GM19438 (cell line): Measurements from ENCODE around the gene TNNT2.

Source experiments
- ATAC-seq: cut with Tn5 transposase; IDR thresholded peaks from one replicate; pipeline ENCODE4 v1.9.1; 2021; ENCODE audit warnings: low read depth; ENCODE audit not compliant: unreplicated experiment

The TNNT2 gene

GRCh38 chr1:201377611-201378092 is at the start of gene TNNT2:
TNNT2 (minus strand) TSS chr1:201377680; CDS start chr1:201373254, 4,426 bp downstream.
- no peak for ATAC-seq

GRCh38 chr1:201426479-201427310 is 49.2 kb upstream of the TNNT2 start:
- no peak for ATAC-seq

DNA sequence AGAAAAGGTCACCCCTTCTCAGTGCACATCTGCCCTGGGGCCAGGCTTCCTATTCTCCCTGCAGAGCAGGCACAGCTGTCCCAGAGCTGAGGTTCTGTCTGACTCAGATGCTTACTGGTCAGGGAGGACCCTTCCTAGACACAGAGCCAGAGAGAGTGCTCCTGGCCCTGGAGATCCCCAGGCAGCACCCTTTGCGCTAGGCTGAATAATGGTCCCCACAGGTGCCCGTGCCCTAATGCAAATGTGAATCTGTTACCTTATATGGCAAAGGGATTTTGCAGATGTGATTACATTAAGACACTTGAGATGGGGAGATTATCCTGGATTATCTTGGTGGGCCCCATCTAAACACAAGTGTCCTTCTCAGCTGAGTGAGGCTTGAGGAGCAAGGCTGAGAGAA is 46.7 kb upstream of the TNNT2 start:
- no peak for ATAC-seq

DNA sequence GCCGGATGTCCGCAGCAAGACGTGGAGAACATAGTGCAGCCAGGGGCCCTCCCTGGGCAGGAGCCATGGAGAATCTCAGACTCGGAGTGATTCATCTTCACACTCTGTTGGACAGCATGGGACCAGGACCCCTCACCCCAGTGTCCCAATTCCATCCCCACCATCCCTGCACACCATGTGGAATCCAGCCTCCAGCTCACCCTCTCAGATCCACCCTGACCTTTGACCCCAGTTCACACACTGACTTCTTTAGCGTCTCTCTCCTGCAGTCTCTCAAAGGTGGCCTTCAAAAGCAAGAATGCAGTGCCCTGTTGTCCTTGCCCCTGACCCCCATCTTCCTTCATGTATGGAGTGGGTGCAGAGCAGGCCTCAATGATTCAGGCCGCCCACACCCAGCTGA is 46.2 kb upstream of the TNNT2 start:
- ATAC-seq = no peak

DNA sequence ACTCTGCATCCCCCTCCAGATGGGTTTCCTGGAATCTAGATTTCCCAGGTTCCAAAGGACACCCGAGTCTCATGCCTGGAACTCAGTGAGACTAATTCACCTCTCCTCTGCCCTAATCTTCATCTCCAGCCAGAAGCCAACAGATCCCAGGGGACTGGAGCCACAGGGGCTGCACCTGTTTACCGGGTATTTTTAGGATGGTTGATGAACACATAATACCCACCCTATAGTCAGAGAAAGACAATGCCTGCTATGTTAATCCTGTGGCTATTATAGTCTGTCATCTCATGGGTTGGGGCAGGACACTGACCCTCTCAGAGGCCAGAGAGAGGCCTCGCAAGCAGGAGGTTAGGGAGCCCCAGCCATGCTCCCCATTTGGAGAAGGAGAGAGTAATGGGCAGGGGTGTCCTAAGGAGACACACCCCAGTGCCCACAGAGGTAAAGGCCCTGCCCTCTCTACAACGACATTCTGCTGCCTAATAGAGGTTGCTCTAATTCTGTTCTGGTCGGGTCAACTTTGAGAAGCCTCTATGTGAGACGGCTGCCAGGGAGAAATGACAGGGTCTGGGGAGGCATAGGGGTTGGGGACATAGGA is 45.1 kb upstream of the TNNT2 start:
- no peak for ATAC-seq

- no peak for ATAC-seq
These were observed 44.5 kb upstream of the TNNT2 start for GRCh38 chr1:201422026-201422425.

- ATAC-seq = no peak
These were observed 43.6 kb upstream of the TNNT2 start for GRCh38 chr1:201421041-201421440.

- no peak for ATAC-seq
These were observed 43.1 kb upstream of the TNNT2 start for GRCh38 chr1:201420608-201421002.

DNA sequence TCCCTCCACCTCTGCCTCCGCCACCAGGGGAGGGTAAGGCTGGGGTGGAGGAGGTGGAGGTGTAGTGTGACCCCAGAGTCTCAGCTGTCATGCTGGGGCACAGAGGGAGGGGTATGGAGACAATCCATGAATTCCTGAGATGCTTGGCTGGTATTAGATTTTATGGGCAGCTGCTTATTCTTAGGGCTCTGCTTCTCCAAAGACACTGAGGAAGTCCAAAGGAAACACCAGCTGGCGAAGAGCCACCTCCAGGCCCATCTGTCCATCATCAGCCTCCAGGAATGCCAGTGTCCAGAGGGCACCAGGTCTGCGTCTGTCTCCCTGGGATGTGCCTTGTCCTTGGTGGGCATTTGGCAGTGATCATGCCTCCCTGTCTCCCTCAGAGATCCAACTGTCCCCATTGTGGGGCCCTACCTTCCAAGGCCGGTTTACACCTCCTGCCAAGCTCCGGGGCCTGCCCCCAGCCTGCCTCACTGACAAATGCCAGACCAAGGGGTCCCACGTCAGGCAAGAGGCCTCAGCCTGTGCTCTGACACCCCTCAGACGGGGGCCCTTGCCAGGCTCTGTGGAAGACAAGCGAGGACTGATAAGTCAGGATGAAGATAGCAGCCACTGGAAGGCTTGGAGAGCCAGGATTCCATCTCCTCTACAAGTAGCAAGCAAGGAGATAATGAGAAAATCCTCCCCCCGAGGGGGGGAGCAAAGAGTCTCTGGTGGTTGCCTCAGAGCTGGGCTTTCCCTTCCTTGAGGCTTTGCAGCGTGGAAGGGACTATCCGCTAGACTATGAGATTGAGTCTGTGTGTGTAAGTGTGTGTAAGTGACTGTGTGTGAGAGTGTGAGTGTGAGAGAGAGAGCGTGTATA is 42.5 kb upstream of the TNNT2 start:
- ATAC-seq = no peak

GRCh38 chr1:201419256-201419655 is 41.8 kb upstream of the TNNT2 start:
- ATAC-seq = no peak

- no peak for ATAC-seq
These were observed 41.0 kb upstream of the TNNT2 start for GRCh38 chr1:201418461-201418860.

DNA sequence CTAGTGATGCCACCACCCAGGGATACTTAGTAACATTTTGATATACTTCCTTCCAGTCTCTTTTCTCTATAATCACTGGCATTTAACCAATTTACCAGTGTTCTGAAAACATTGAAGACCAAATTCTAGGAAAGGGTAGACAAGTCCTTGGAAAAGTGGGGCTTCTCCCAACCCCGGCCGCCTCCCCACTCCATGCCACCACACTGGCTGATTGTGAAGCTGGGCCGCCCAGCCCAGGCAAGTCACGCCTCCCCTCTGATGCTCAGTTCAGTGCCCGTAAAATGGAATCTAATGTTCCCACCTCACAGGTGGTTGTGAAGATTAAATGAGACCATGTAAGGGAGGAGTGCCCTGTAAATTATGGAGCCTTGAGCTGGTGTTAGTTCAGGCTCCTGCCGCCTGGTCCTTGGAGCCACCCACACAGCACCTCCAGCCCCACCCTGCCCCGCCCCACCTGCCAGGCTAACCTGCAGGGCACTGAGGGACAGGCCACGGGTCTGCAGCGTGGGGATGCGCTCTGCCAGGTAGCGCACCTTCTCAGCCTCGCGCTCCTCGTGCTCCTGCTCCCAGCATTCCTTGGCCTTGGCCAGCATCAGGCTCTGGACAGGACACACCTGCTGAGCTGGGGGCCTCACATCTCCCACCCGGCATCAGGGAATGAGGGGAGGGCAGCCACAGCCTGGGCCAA is 36.7 kb upstream of the TNNT2 start:
- no peak for ATAC-seq

- ATAC-seq = no peak
These were observed 33.8 kb upstream of the TNNT2 start for GRCh38 chr1:201411292-201411691.

DNA sequence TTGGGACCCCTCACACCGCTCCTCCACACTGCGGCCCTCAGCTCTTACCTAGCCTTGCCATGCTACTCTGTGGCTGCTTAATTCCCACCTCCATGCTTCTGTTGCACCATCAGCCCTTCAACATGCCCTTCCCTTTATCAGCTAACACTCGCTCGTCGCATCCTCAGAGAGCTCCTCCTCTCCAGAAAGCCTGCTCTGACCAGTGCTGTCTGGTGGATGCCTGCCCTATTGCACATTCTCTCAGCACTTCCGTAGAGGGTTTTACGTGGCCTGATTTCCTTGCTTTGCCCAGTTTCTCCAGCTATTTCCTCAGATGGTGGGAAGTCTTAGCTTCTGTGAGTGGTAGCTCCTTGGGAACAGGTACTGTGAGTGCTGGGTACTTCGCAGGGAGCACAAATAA is 32.0 kb upstream of the TNNT2 start:
- ATAC-seq = no peak

GRCh38 chr1:201408834-201409200 is 31.3 kb upstream of the TNNT2 start:
- no peak for ATAC-seq

- no peak for ATAC-seq
These were observed 30.8 kb upstream of the TNNT2 start for GRCh38 chr1:201408176-201408833.

DNA sequence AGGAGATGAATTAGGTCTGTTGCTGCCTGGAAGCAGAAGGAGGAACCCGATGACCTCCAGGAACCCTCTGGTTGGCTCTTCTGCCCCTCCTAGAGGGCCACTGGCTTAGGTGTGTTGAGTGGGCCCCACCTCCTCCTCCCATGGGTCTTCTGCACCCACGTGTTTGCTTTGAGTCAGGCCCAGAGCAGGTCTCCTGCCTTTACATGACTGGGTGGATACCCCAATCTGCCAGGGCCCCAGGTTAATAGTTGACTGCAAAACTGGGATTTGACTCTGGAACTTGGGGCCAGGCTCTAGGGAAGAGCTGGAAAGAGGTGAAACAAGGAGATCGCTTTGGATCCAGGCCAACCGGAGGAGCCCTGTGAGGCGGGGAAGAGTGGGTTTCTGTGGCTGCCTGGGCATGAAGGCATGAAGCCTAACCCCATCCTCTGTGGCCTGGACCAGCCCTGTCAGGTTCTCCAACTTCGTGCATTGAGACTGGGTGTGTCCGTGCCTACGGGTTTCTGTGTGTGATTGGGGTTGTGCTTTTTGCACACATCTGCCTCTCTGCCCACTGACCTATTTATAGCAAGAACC is 29.4 kb upstream of the TNNT2 start:
- ATAC-seq = no peak

DNA sequence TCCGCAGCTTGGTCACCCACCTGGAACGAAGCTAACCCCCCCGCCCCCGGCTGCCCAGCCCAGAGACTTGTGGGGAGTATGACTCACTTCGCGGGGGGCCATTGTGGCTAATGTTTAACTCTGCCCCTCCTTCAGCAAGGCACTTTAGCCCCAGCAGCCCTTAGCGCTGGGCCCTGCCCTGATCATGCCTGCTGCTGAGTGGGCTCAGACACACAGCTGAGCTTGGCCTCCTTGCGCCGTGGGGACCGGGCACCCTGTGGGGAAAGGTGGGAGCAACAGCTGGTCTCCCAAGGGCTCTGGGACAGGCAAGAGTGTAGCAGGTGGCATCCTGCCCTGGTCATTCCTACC is 28.0 kb upstream of the TNNT2 start:
- no peak for ATAC-seq

GRCh38 chr1:201404722-201405483 is 27.4 kb upstream of the TNNT2 start:
- no peak for ATAC-seq
